HT-29 (cell line): ENCODE results near the gene PCA3. TPM values are rescaled to one million over a fixed set of nuclear protein-coding genes. Genes with fewer than 3 reads are reported as not detected.
"Not testable (repeated sequence)": the region's sequence is repeated elsewhere in the genome, so short reads cannot be mapped to it uniquely, and the experiment has no call there.

Experiments
- DNase-seq: peaks from one replicate; pipeline ENCODE4 v3.0.0-alpha.2; 2015; ENCODE audit warnings: low spot score
- total RNA-seq: library from RNA; depleted of rRNA; stranded (reverse); fragments of >200 nt; shearing (Covaris generic); gene quantifications from 2 replicates; pipeline ENCODE4 v1.2.3, GENCODE V29; 2014; rRNA removed

Gene PCA3
- total RNA-seq = not detected in 2 replicates

DNA sequence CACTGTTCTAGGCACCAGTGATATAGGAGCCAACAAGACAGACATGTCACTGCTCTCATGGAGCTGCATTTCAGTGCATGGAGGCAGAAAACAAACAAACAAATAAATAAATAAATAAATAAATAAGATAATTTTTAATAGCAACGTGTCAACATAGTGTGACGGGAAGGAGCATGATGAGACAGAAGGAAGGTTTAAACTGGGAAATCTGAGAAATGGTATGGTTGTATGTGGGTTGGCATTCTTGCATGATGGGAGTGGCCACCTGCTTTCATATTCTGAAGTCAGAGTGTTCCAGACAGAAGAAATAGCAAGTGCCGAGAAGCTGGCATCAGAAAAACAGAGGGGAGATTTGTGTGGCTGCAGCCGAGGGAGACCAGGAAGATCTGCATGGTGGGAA, at the start of gene PCA3:
Gene PCA3 (plus strand): TSS at position 301 of the 400 bp plus-strand sequence.
- no peak for DNase-seq

DNA sequence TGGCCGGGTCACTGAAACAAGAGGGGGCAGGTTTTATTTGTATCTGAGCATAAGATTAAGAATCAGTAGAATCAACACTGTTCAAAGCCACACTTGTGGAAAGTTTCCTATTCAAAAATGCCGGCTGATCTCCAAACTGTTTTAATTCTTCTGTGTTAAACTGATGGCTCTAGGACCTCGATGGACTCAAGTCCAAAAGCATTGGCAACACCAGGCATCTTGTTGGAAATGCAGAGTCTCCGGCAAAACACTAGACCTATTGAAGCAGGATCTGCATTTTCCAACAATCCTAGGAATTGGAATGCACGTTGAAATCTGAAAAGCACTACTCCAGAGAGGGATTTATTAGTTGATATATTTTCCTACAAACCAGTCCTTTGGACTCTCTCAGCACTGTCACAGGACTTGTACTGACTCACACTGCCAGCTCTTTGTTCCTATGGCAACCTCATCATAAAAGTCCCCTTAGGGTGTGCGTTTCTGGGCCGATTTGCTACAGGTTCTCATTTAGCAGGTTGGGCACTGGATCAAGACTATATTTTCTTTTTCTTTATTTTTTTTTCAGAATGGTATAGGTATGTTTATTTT, 48.1 kb upstream of the PCA3 start:
- no peak for DNase-seq

DNA sequence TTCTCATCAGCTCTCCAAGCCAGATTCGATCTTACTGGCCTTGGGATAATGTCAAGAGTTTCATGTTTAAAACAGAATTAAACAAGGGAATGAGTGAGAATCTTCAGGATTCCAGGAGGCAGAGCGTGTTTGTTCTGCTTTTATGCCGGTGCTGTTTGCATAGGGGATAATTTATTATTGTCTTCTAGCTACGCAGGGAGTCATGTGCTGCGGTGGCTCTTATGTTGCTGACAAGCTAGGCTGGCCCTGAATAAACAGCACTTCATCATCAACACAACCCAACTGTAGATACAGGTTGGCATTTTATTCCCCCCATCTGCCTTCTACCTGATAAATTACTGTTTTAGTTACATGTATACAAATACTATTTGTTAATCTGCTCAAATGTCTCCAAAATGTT, 47.1 kb upstream of the PCA3 start:
- no peak for DNase-seq

- no peak for DNase-seq
Measured at GRCh38 chr9:76717613-76718012, 46.6 kb upstream of the PCA3 start.

DNA sequence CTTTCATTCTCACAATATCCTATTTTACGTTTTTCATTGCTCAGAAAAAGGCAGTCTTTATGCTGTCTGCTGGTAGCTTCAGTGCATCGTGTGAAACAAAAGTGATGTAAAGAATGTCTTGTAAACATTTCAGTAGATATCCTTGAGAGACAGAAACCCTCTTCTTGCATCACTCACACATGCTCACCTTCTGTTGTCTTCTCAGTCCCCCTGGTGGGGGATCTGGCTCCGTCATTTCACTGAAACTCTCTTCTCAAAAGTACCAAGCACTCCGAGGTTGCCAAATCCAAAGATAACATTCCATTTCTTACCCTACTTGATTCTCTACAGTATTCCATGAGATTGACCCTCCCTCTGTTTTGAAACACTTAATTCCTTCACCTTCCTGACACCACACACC, 46.1 kb upstream of the PCA3 start:
- no peak for DNase-seq

DNA sequence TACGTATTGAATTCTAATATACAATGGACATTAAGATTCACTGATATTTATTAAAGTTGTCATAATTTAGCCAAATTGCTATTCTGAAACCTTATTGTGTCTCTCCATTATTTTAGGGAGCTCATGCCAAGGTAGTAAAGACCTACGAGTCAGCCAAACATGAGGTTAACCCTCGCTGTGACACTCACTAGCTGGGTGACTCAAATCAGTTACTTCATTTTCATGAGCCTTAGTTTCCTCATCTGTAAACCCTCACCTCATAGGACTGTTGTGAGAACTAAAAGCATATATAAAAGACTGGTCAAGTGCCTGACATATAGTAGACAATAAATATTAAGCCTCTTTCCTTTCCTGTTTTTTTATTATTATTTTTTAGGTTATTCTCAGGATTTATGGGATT, 44.0 kb upstream of the PCA3 start:
- DNase-seq = no peak

GRCh38 chr9:76725011-76725546, 39.2 kb upstream of the PCA3 start:
- DNase-seq = no peak

DNA sequence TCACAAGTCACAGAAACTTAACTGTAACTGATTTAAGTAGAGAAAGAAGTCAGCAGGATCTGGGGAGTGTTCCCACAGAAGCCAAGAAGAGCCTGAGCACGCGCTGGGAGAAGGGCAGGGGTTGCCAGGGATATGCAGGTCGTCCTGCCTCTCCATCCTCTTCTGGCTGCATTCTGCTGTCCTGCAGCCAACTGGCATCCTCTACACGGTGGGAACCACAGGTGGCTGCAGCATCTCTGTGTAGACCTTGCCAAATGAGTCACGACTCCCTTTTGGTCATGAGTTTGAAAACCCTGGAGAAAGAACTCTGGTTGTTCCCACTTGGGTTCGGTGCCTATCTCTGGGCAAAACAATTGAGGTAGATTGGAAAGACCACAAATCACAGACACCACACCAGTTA, 38.4 kb upstream of the PCA3 start:
- no peak for DNase-seq

- DNase-seq = no peak
Measured at GRCh38 chr9:76729116-76729515, 35.1 kb upstream of the PCA3 start.

GRCh38 chr9:76729980-76730737, 34.1 kb upstream of the PCA3 start:
- no peak for DNase-seq

- no peak for DNase-seq
Measured at GRCh38 chr9:76730801-76731200, 33.4 kb upstream of the PCA3 start.

DNA sequence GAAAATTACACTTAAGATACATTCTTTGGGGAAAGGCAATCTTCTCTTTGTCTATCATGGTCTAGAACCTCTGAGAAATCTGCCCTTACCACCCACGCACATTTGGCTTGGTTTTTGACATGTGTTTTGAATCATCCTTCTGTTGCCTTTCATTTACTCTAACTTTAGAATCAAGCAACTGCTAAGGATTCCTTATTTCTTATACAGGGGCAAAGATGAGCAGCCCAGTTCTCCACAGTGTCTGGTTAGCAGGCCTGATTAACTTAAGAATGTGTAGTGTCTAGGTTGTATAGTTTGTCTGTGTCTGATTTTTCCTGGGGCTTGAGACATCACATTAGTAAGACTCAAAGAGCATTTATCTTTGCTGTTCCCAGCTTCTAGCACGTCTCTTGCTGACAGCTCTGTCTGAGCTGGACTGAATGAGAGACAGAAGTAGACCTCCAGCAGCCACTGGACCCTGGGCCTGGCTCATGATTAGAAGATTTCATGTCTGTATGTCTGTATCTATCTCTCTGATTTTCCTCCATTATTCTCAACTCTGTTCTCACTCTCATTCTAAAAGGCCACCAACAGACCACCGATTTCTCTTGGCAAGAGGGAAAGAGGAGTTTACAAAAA, 31.8 kb upstream of the PCA3 start:
- no peak for DNase-seq

- no peak for DNase-seq
Measured at GRCh38 chr9:76733096-76733495, 31.1 kb upstream of the PCA3 start.

DNA sequence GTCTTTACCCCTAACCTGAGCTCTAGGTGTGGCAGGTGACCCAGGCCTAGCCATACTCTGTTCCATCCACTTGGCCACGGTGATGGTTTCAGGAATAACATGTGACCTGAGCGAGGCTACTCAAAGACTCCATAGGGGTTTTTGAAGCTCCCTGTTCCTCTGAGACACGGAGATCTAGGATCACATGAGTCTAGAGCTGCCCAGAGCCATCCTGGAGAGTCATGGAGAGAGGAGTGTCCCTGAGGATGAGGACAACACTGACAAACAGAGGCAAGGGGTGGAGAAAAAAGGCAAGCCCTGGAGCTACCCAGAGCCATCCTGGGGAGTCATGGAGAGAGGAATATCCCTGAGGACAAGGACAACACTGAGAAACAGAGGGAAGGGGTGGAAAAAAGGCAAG, 29.5 kb upstream of the PCA3 start:
- no peak for DNase-seq

DNA sequence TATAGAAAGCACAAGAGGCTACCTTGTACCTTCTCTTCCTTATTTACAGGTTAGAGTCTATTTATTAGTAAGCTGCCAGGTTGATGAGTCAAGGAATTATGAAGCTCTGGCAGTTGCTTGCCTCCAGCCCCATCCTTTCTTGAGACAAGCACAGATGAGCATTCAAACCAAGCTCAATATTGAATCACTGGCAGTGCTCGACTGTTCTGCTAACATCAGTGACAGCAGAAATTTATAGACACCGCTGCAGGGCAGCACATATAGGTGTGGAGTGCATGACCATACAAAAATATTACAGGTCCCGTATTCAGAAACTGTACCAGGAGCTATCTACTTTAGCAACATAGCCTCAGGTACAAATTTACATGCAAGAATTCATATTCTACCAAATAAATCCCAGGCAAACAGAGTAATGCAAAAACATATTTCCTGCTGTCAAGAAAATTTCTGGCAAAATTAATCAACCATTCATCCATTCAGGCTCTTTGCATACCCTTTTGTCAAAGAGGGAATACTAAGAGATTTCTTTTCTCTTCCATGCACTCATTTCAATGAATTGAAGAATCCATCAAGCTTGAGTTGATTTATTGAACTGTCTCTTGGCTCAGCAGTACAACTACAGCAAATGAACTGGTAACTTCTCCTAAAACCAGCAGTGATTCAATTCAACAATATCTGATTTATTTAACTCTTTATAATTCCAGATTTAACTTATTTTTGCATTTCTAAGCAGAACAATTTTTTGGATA, 26.9 kb upstream of the PCA3 start:
- no peak for DNase-seq

GRCh38 chr9:76738402-76738801, 25.8 kb upstream of the PCA3 start:
- DNase-seq = no peak

GRCh38 chr9:76741524-76741923, 22.7 kb upstream of the PCA3 start:
- DNase-seq = no peak

DNA sequence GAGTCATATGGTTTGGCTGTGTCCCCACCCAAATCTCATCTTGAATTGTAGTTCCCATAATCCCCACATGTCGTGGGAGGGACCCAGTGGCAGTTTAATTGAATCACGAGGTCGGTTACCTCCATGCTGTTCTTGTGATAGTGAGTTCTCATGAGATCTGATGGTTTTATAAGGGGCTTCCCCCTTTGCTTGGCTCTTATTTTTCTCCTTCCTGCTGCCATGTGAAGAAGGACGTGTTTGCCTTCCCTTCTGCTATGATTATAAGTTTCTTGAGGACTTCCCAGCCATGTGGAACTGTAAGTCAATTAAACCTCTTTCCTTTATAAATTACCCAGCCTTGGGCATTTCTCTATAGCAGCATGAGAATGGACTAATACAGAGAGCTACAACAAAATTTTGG, 21.3 kb upstream of the PCA3 start:
- not testable (repeated sequence) for DNase-seq

GRCh38 chr9:76743931-76744330, 20.3 kb upstream of the PCA3 start:
- no peak for DNase-seq

GRCh38 chr9:76744336-76744735, 19.9 kb upstream of the PCA3 start:
- DNase-seq = no peak

GRCh38 chr9:76751001-76751400, 13.2 kb upstream of the PCA3 start:
- no peak for DNase-seq

DNA sequence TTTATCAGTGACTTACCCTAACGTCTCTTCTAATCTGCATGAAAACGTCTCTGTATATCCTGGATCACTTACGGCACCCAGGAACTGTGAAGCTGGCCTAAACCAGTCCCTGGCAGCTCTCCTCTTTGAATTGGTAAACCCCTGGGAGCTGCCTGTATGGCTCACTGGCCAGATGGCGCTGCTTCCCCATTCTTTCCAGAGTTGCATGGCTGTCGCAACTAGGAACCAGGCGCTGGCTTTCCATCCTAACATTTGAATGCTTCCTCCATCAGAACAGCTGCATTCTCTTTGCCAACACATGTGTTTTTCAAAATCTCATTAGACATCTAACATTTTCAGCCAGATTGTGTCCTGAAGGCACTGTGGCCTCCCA, 8.0 kb upstream of the PCA3 start:
- peak; percentile 10 for DNase-seq
